ENCODE measurements around the gene HLA-A.
A peak's percentile ranks its signal among the peaks of the same experiment; 100 is the strongest.

The HLA-A gene

DNA sequence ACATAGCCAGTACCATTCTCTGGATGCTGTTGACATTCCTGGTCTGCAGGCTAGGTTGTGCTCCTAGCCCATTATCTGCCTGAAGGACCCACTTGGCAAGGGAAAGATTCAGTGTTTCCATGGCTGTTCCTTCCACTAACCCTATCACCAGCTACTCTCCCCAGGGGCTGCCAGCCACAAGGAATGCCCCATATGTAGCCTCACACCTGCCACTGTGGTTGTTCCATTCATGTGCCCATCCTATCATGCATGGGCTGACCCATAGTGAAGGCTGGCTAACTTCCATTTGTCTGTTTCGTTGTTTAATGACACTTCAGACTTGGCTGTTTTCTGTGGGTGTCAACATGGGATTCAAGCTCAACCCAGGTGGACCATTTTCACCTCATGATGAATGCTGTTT, 25.6 kb upstream of the HLA-A start:
- Histone ChIP-seq H3K9me3 (replicated peaks in 1 of 11) (peaks cover 0 to 3% (median 0%) of the 10 kb centered on the region in 11 experiments; a peak in 1 of 22 replicates), H3K4me3 (no peak overlapping the region), H3K27me3 (no peaks in the 10 kb centered on the region), H3K4me1 (peaks cover 0 to 29% (median 5%) of the 10 kb centered on the region in 10 experiments; a peak in 11 of 20 replicates), H3K27ac (no peak overlapping the region), H3K4me2 (no peak overlapping the region), H3K36me3 (no peaks in the 10 kb centered on the region), H4K20me1 (no peaks in the 10 kb centered on the region), H3K9ac (no peak overlapping the region)
- TF ChIP-seq Cebpa-rat (IDR thresholded peaks at IDR 0.05) = no peak

- H3K27me3 ChIP-seq = no peaks in the 10 kb centered on the region
- no peaks in the 10 kb centered on the region for H3K36me3 ChIP-seq
- H3K4me3 ChIP-seq = no peak overlapping the region
Observed at GRCh38 chr6:29917857-29918256, 24.5 kb upstream of the HLA-A start.

DNA sequence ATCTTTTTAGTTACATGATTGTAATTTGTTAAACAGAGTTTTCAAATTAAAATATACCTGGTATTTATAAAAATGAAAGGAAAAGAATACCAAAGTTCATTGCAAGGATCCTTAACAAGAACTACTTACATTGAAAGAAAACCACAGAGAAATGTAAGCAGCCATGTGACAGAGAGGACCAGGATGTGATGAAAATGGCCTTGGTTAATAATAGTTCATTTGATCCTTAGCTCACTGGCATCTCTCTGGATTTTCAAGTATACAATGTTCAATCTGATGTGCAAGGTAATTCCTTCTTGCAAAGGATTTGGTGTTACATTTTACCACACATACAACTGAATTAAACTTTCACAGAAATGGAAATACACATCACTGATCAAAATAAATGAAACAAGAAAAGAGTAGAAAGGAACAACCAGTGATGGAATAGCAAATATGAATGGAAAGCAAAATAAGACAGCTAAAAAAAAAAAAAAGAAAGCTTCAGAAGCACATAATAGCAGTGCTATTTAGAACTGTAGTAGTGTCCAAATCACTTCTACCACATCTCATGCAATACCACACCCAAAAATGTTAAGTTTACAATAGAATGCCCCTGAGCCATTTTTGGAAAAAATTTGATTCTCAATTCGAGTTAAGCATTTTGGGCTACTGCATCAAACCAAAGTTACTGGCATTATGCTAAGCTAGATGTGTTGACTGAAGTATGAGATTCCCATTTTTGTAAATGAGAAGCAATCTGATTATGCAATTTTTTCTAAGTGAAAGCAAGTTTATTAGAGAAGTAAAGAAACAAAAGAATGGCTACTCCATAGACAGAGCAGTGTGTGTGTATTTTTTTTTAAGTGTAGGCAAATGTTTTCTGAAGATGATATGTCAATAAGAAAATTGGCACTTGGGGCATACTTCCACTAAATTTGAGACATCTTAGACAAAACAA, 22.6 kb upstream of the HLA-A start:
- no peaks in the 10 kb centered on the region for H3K36me3 ChIP-seq

More at GRCh38 chr6:29917857-29918256, 24.5 kb upstream of the HLA-A start:
- Histone ChIP-seq H3K4me1 (peaks cover 0 to 29% (median 5%) of the 10 kb centered on the region in 10 experiments; a peak in 11 of 20 replicates), H3K27ac (no peak overlapping the region), H3K4me2 (peak overlapping the region in 5 of 11 experiments; percentile 19 to 47 (median 33); a peak in 6 of 22 replicates), H4K20me1 (no peaks in the 10 kb centered on the region), H3K9ac (no peak overlapping the region), H3K9me3 (replicated peaks in 1 of 11) (peaks cover 0 to 3% (median 0%) of the 10 kb centered on the region in 11 experiments; a peak in 1 of 22 replicates)
- TF ChIP-seq Cebpa-rat (IDR thresholded peaks at IDR 0.05) = no peak

DNA sequence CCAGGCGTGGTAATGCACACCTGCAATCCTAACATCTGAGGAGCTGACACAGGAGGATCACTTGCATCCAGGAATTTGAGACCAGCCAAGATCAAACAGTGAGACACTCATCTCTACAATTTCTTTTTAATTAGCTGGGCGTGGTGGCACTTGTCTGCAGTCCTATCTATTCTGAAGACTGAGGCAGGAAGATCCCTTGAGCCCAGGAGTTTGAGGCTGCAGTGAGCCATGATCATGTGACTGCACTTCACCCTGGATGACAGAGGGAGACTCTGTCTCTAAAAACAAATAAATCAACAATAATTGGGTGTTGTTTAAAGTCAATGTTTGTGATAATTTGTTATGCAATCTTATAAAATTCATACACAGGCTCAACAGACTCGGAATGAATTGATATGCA, 18.0 kb upstream of the HLA-A start:
- no peak overlapping the region for H3K9ac ChIP-seq
- no peak overlapping the region for H3K27ac ChIP-seq
- no peaks in the 10 kb centered on the region; a peak in 1 of 22 replicates for H3K27me3 ChIP-seq
- peak overlapping the region in 2 of 11 experiments; percentile 42 to 96; a peak in 3 of 22 replicates for H3K4me2 ChIP-seq
- H3K36me3 ChIP-seq = no peaks in the 10 kb centered on the region
- H4K20me1 ChIP-seq = no peaks in the 10 kb centered on the region
- peaks cover 25 to 37% (median 30%) of the 10 kb centered on the region in 10 experiments for H3K4me1 ChIP-seq
- no peak for TF ChIP-seq Cebpa-rat (IDR thresholded peaks at IDR 0.05)
- peaks cover 0 to 3% (median 0%) of the 10 kb centered on the region in 11 experiments; a peak in 1 of 22 replicates for H3K9me3 ChIP-seq (replicated peaks in 1 of 11)
- H3K4me3 ChIP-seq = no peak overlapping the region

More for the DNA sequence above, 22.6 kb upstream of the HLA-A start:
- H3K4me1 ChIP-seq = peaks cover under 1 to 37% (median 7%) of the 10 kb centered on the region in 10 experiments; a peak in 14 of 20 replicates
- H3K27ac ChIP-seq = no peak overlapping the region
- peaks cover 0 to 3% (median 0%) of the 10 kb centered on the region in 11 experiments; a peak in 1 of 22 replicates for H3K9me3 ChIP-seq (replicated peaks in 1 of 11)
- peak overlapping the region in 4 of 11 experiments; percentile 1 to 59 (median 22); a peak in 4 of 22 replicates for H3K4me2 ChIP-seq
- TF ChIP-seq Cebpa-rat (IDR thresholded peaks at IDR 0.05) = no peak
- H3K4me3 ChIP-seq = no peak overlapping the region
- no peak overlapping the region for H3K9ac ChIP-seq
- H4K20me1 ChIP-seq = no peaks in the 10 kb centered on the region
- no peaks in the 10 kb centered on the region for H3K27me3 ChIP-seq

GRCh38 chr6:29924731-29925130, 17.6 kb upstream of the HLA-A start:
- peaks cover 25 to 33% (median 28%) of the 10 kb centered on the region in 10 experiments for H3K4me1 ChIP-seq
- no peaks in the 10 kb centered on the region; a peak in 1 of 22 replicates for H3K27me3 ChIP-seq
- no peaks in the 10 kb centered on the region for H3K36me3 ChIP-seq
- H4K20me1 ChIP-seq = no peaks in the 10 kb centered on the region
- H3K4me2 ChIP-seq = peak overlapping the region in 10 of 11 experiments; percentile 3 to 99 (median 93); a peak in 13 of 22 replicates
- H3K9ac ChIP-seq = no peak overlapping the region
- no peak for TF ChIP-seq Cebpa-rat (IDR thresholded peaks at IDR 0.05)
- no peak overlapping the region for H3K27ac ChIP-seq
- H3K9me3 ChIP-seq (replicated peaks in 1 of 11) = peaks cover 0 to 3% (median 0%) of the 10 kb centered on the region in 11 experiments; a peak in 1 of 22 replicates
- H3K4me3 ChIP-seq = no peak overlapping the region

GRCh38 chr6:29925321-29925720, 17.0 kb upstream of the HLA-A start:
- H3K9ac ChIP-seq = peak overlapping the region in 4 of 11 experiments; percentile 36 to 97 (median 90); a peak in 5 of 22 replicates
- peaks cover 0 to 3% (median 0%) of the 10 kb centered on the region in 11 experiments; a peak in 1 of 22 replicates for H3K9me3 ChIP-seq (replicated peaks in 1 of 11)
- peaks cover 23 to 31% (median 27%) of the 10 kb centered on the region in 10 experiments for H3K4me1 ChIP-seq
- H3K4me3 ChIP-seq = no peak overlapping the region
- no peaks in the 10 kb centered on the region for H4K20me1 ChIP-seq
- peak overlapping the region; percentile 41 to 99 (median 94); a peak in 21 of 22 replicates for H3K4me2 ChIP-seq
- H3K27ac ChIP-seq = peak overlapping the region in 3 of 11 experiments; percentile 94 to 98 (median 95); a peak in 4 of 22 replicates
- no peaks in the 10 kb centered on the region for H3K36me3 ChIP-seq
- TF ChIP-seq Cebpa-rat (IDR thresholded peaks at IDR 0.05) = no peak
- no peaks in the 10 kb centered on the region; a peak in 1 of 22 replicates for H3K27me3 ChIP-seq

DNA sequence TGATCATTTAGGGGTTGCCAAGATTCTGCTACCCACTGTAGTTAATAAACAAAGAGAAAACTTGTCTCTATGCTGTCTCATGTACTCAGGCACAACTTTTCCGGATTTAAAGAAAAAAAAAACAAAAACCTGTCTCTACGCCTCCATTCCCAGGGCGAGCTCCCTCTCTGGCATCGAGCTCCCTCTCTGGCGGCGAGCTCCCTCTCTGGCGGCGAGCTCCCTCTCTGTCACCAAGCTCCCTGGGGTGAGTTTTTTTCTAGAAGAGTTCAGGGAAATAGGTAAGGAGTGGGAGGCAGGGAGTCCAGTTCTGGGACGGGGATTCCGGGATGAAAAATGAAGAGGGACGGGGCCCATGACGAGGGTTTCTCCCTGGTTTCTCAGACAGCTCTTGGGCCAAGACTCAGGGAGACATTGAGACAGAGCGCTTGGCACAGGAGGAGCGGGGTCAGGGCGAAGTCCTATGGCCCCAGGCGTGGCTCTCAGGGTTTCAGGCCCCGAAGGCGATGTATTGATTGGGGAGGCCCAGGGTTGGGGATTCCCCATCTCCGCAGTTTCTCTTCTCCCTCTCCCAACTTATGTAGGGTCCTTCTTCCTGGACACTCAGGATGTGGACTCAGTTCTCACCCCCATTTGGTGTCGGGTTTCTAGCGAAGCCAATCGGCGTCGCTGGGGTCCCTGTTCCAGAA, 16.5 kb upstream of the HLA-A start:
- H3K9me3 ChIP-seq (replicated peaks in 1 of 11) = no peaks in the 10 kb centered on the region
- H4K20me1 ChIP-seq = no peaks in the 10 kb centered on the region
- H3K27me3 ChIP-seq = no peaks in the 10 kb centered on the region; a peak in 1 of 22 replicates
- H3K4me1 ChIP-seq = peaks cover 23 to 31% (median 27%) of the 10 kb centered on the region in 10 experiments
- H3K27ac ChIP-seq = peak overlapping the region; percentile 90 to 98 (median 95)
- H3K4me2 ChIP-seq = peak overlapping the region; percentile 82 to 99 (median 94)
- H3K36me3 ChIP-seq = no peaks in the 10 kb centered on the region
- peak overlapping the region; percentile 86 to 97 (median 95) for H3K9ac ChIP-seq
- H3K4me3 ChIP-seq = peak overlapping the region; percentile 72 to 84 (median 75)
- TF ChIP-seq Cebpa-rat (IDR thresholded peaks at IDR 0.05) = no peak

DNA sequence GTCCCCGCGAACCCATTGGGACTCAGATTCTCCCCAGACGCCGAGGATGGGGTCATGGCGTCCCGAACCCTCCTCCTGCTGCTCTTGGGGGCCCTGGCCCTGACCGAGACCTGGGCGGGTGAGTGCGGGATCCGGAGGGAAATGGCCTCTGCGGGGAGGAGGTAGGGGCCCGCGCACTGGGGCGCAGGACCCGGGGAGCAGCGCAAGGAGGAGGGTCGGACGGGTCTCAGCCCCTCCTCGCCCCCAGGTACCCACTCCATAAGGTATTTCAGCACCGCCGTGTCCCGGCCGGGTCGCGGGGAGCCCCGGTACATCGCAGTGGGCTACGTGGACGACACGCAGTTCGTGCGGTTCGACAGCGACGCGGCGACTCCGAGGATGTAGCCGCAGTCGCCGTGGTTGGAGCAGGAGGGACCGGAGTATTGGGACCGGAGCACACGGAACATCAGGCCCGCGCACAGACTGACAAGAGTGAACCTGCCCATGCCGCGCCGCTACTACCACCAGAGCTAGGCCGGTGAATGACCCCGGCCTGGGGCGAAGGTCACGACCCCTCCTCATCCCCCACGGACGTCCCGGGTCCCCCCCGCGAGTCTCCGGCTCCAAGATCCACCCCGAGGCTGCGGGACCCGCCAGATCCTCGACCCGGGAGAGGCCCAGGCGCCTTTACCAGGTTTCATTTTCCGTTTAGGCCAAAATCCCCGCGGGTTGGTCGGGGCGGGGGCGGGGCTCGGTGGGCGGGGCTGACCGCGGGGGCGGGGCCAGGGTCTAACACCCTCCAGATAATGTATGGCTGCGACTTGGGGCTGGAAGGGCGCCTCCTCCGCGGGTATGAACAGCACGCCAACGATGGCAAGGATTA, 15.7 kb upstream of the HLA-A start:
- Histone ChIP-seq H3K27ac (peak overlapping the region; percentile 90 to 98 (median 95)), H3K4me2 (peak overlapping the region; percentile 86 to 99 (median 95)), H3K9me3 (replicated peaks in 1 of 11) (no peaks in the 10 kb centered on the region), H4K20me1 (no peaks in the 10 kb centered on the region), H3K4me1 (peaks cover 23 to 31% (median 27%) of the 10 kb centered on the region in 10 experiments), H3K36me3 (no peaks in the 10 kb centered on the region), H3K4me3 (peak overlapping the region; percentile 72 to 84 (median 75)), H3K9ac (peak overlapping the region; percentile 86 to 97 (median 95)), H3K27me3 (no peaks in the 10 kb centered on the region; a peak in 1 of 22 replicates)
- no peak for TF ChIP-seq Cebpa-rat (IDR thresholded peaks at IDR 0.05)
